AG04450 (cell line): ENCODE data around the gene DLAT. TPM values are rescaled to one million over a fixed set of nuclear protein-coding genes. Genes with fewer than 3 reads are reported as not detected.

Source experiments
- CTCF ChIA-PET: fragments of 300-600, 350-600 bp; formaldehyde crosslinking; extraction: SDS; loops from one replicate; lab custom pipeline; 2022; ENCODE audit warnings: antibody characterized with exemption, inconsistent platforms; lab: Charles Lee
- POLR2A ChIA-PET: fragments of 350-600 bp; formaldehyde crosslinking; extraction: SDS; loops from one replicate; lab custom pipeline; 2021; ENCODE audit warnings: antibody characterized with exemption, inconsistent platforms; lab: Yijun Ruan, JAX
- DNase-seq: peaks from one replicate; pipeline ENCODE4 v3.0.0-alpha.2; 2011; ENCODE audit warnings: low read depth, low spot score
- H3K27ac ChIP-seq: one replicate; pipeline ENCODE4 v1.5.1; 2012; ENCODE audit warnings: low read depth, low read length, control low read depth
- H3K27me3 ChIP-seq: one replicate; pipeline ENCODE4 v1.6.0; 2012; ENCODE audit warnings: low read length; ENCODE audit not compliant: control insufficient read depth, insufficient read depth
- H3K4me3 ChIP-seq: 2 replicates; pipeline ENCODE4 v1.5.1; 2011; ENCODE audit warnings: mild to moderate bottlenecking, low read depth, low read length, control low read depth
- H3K9me3 ChIP-seq: 2 replicates; pipeline ENCODE4 v1.5.1; 2012; ENCODE audit warnings: low read length; ENCODE audit not compliant: control insufficient read depth, insufficient read depth
- polyA plus RNA-seq: library from polyadenylated mRNA; depleted of rRNA; stranded (reverse); fragments of >200 nt; gene quantifications from 2 replicates; pipeline ENCODE4 v1.2.3, GENCODE V29; 2011
- TF ChIP-seq, protein P1 (sequence below): IDR thresholded peaks from 2 replicates; pipeline ENCODE4 v1.5.1; 2011; ENCODE audit warnings: low read depth, low read length, control low read depth, inconsistent platforms

The DLAT gene
- polyA plus RNA-seq, 1 experiment: 34.8 TPM

DNA sequence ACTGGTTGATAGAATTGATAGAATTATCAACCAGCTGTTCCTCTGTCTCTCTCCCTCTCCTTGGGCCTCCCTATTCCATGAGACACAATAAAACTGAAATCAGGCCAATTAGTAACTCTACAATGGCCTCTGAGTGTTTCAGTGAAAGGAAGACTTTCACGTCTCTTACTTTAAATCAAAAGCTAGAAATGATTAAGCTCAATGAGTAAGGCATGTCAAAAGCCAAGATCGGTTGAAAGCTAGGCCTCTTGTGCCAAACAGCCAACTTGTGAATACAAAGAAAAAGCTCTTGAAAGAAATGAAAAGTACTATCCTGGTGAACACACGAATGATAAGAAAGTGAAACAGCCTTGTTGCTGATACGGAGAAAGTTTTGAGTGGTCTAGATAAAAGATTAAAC lies 32.0 kb downstream of the DLAT start:
- H3K27ac ChIP-seq: no peak overlapping the region
- no peaks in the 10 kb centered on the region for H3K27me3 ChIP-seq
- H3K9me3 ChIP-seq: no peaks in the 10 kb centered on the region
- DNase-seq: no peak
- POLR2A ChIA-PET: no interaction called here
- TF ChIP-seq, protein P1, sequence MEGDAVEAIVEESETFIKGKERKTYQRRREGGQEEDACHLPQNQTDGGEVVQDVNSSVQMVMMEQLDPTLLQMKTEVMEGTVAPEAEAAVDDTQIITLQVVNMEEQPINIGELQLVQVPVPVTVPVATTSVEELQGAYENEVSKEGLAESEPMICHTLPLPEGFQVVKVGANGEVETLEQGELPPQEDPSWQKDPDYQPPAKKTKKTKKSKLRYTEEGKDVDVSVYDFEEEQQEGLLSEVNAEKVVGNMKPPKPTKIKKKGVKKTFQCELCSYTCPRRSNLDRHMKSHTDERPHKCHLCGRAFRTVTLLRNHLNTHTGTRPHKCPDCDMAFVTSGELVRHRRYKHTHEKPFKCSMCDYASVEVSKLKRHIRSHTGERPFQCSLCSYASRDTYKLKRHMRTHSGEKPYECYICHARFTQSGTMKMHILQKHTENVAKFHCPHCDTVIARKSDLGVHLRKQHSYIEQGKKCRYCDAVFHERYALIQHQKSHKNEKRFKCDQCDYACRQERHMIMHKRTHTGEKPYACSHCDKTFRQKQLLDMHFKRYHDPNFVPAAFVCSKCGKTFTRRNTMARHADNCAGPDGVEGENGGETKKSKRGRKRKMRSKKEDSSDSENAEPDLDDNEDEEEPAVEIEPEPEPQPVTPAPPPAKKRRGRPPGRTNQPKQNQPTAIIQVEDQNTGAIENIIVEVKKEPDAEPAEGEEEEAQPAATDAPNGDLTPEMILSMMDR: no peak
- CTCF ChIA-PET: interaction anchor here (0.6 kb wide), 1 partner anchor 97 kb away, joined by 3 read pairs; no protein-coding TSS in a partner anchor
- H3K4me3 ChIP-seq: no peak overlapping the region

DNA sequence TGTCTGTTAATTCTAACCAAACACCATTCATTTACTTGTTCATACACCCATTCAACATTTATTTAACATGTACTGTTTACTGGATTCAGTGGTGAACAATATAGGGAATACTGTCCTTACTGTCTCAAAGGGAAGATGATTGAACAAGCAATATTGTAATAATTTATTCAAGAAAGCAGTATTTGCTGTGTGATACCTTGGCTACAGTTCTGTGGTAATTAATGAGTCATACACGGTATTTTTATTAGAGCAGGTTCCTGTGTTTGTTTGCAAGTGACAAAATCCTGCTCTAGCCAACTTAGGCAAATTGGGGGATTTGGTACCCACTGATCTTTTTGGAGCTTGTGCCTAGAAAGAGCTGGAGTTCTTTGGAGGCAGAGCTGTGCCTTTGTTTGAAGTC lies 32.9 kb downstream of the DLAT start:
- Histone ChIP-seq H3K27ac (no peak overlapping the region), H3K9me3 (no peaks in the 10 kb centered on the region), H3K4me3 (no peak overlapping the region), H3K27me3 (no peaks in the 10 kb centered on the region)
- POLR2A ChIA-PET: no interaction called here
- CTCF ChIA-PET: no interaction called here
- TF ChIP-seq, protein P1: no peak
- DNase-seq: no peak

DNA sequence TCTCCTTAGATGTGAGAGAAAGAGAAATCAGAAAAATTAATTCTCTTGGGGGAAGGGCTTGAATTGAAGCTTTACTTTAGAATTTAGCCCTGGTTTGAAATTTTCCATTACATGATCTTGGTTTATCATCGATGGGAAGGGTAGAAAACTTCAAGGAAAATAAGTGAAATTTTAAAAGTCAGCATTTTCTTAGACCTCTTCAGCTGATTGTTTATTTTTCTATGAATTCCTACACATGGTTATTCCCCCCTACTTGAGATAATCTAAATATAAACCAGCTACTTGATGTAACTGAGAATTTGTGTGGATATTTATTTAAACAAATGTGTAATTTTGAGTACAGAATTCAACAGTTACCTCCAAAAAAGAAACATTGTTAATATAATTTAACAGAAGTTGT lies 37.7 kb downstream of the DLAT start:
- no peaks in the 10 kb centered on the region for H3K9me3 ChIP-seq
- TF ChIP-seq, protein P1: no peak
- no peak for DNase-seq
- H3K27me3 ChIP-seq: no peaks in the 10 kb centered on the region
- no peak overlapping the region for H3K4me3 ChIP-seq
- H3K27ac ChIP-seq: no peak overlapping the region
- CTCF ChIA-PET: no interaction called here
- POLR2A ChIA-PET: interaction anchor here (0.9 kb wide), 1 partner anchor 14 kb away, joined by 7 read pairs; no protein-coding TSS in a partner anchor

DNA sequence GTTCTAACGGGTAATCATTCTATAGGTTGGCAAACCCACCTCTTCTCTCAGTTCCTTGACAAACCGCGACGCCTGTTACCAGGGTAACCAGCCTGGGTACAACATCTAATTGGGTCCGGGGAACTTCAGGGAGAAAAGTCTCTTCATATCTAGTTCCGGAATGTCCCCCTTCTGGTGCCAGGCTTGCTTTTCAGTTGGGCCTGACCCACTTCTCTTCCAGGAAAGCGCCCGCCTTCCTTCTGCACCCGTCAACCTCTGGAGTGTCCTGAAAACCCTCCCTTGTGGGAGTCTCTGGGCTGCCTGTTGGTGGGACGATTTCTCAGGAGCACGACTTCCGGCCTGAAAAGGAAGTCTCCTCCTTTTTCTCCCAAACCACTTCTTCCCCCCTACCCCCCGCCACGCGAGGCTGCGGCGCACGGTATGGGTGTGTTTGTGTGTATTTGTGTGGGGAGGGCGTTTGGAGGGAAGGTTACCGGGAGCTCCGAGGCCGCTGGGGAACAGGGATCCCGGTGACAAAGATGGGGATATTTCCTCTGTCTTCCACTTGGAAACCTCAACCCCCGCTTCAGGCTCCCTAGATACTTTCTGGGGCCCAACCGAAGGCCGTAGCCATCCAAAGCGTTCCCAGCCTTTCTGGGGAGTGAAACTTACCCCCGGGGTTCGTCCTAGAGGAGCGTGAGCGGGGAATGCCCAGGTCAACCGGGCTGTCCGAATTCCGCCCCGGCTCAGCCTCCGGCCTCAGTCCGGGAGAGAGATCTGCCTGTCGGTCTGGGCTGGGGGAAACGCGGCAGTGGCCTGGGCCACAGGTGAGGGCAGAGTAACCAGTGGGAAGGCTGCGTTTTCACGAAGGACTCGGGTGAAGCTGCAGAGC lies 49.0 kb downstream of the DLAT start, which contains the start of the genes NKAPD1 and PIH1D2:
NKAPD1 (plus strand) TSS at position 359 of the 871 bp plus-strand sequence. CDS start 1,276 bp downstream, outside the sequence.
PIH1D2 (minus strand) TSS at position 77 of the 871 bp plus-strand sequence. CDS start 843 bp downstream, outside the sequence.
- H3K4me3 ChIP-seq: peak within 1 kb of the TSS; percentile 97
- peak within 1 kb of the TSS; percentile 98 for H3K27ac ChIP-seq
- POLR2A ChIA-PET: no interaction called here
- CTCF ChIA-PET: interaction anchor here (1.5 kb wide), 1 partner anchor 206 kb away, joined by 6 read pairs; no protein-coding TSS in a partner anchor
- TF ChIP-seq, protein P1: peak; percentile 19; the same call in 1 of the 2 replicates
- no peaks in the 10 kb centered on the region; the same call in 1 of the 2 replicates for H3K9me3 ChIP-seq
- DNase-seq: peak; percentile 69
- H3K27me3 ChIP-seq: no peaks in the 10 kb centered on the region

DNA sequence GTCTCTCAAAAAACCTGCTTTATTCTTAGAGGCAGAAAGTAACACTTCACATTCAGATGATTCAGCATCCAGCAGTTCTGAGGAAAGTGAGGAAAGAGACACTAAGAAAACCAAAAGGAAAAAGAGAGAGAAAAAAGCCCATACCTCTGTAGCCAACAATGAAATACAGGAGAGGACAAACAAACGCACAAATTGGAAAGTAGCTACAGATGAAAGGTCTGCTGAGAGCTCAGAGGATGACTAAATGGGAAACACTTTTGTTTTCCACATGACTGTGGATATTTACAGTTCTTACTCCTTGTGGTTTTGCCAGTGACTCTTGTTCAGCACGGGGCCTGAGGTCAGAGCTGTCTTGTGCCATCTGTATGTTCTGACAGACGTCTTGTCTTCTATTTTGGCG lies 57.5 kb downstream of the DLAT start:
- H3K27ac ChIP-seq: peak overlapping the region; percentile 76
- DNase-seq: no peak
- CTCF ChIA-PET: interaction anchor here (1.4 to 1.7 kb wide), 2 partner anchors 31 to 198 kb away, joined by 4 to 5 read pairs; no protein-coding TSS in a partner anchor
- H3K27me3 ChIP-seq: no peaks in the 10 kb centered on the region
- TF ChIP-seq, protein P1: no peak
- no peak overlapping the region for H3K4me3 ChIP-seq
- H3K9me3 ChIP-seq: no peaks in the 10 kb centered on the region
- POLR2A ChIA-PET: no interaction called here
